G401.6 (cell line): ENCODE data around the gene PEX26.
"Not testable (repeated sequence)": the region's sequence is repeated elsewhere in the genome, so short reads cannot be mapped to it uniquely, and the experiment has no call there.

Source experiments
- FAIRE-seq: peaks from 2 replicates; lab custom pipeline; 2012; peaks lifted over from hg19 to GRCh38; lab: Jason Lieb, UNC

The PEX26 gene

DNA sequence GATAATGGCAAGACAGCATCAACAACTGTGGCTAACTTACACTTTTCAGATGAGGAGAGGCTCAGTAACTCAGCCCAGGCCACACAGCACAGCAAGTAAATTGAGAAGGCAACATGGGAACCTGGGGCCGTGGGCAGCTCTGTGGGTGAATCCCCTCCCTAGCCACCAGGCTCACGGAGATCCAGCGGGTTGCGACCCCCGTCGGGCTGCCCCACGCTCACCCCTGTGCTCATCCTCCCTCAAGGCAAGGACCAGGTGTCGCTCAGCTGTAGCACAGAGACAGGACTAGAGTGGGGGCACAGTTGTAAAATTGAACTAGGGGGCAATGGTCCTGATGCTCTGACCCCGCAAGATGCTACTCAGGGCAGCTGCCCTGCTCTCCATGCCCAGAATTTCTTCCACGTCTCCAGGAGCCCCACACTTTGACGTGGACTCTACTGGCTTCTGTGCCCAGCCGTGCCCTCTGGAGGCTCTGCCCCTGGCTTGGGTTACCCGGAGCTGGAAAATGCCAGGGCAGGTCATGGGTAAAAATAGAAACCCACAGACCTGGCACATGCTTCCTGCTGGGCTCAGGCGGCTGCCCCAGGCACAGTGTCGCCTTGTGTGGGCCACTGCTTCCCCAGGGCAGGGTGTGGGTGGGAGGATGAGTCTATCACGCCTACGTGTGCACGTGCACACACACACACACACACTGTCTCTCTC lies 41.8 kb downstream of the PEX26 start:
- FAIRE-seq: no peak

GRCh38 chr22:18120857-18121256 lies 43.1 kb downstream of the PEX26 start:
- FAIRE-seq: no peak

GRCh38 chr22:18121506-18121905 lies 43.7 kb downstream of the PEX26 start:
- FAIRE-seq: no peak

- FAIRE-seq: no peak
Measured at GRCh38 chr22:18121954-18122554, 44.3 kb downstream of the PEX26 start.

GRCh38 chr22:18123476-18124025 lies 45.8 kb downstream of the PEX26 start:
- FAIRE-seq: not testable (repeated sequence)

GRCh38 chr22:18126606-18127005 lies 48.8 kb downstream of the PEX26 start:
- FAIRE-seq: no peak

DNA sequence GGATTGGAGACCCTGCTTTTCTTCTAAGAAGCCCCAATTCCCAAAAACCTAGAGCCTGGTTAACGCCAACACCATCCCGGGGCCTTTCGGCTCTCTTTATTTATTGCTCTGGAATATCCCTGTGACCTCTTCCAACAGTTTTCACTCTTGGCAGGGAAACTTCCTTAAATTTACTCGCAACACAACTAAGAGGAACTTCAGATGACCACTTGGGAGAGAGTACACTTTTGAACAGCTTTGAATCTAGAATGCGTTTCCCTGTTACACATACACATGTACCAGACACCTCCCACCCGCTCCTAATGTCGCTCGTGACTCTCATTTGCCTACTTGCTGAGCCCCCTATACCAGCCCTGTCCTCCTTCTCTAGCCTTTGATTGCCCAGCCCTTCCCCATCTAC lies 52.2 kb downstream of the PEX26 start:
- FAIRE-seq: no peak

GRCh38 chr22:18130699-18131429 lies 53.1 kb downstream of the PEX26 start:
- FAIRE-seq: no peak

DNA sequence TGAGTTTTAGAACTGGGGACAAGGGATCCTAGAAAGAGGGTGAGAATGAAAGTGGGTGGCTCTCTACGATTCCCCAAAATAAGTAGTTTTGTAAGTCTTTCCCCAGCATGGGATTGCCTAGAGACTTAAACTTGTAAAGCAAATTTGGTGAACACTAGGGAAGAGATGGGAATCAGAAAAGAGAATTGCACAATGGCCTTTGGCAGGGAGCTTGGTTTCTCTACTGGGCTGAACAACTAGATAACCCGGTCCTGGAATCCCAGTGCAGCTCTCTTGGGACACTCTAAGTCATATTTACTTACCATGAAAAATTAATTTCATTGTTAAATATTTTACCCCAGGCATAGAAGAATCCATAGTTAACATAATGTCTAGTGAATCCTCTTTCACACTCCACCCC lies 55.7 kb downstream of the PEX26 start:
- FAIRE-seq: no peak

GRCh38 chr22:18136563-18137320 lies 59.0 kb downstream of the PEX26 start:
- FAIRE-seq: no peak

- not testable (repeated sequence) for FAIRE-seq
Measured at GRCh38 chr22:18141004-18141403, 63.2 kb downstream of the PEX26 start.

GRCh38 chr22:18144105-18144504 lies 66.3 kb downstream of the PEX26 start:
- FAIRE-seq: no peak

GRCh38 chr22:18145676-18146388 lies 68.0 kb downstream of the PEX26 start:
- no peak for FAIRE-seq

DNA sequence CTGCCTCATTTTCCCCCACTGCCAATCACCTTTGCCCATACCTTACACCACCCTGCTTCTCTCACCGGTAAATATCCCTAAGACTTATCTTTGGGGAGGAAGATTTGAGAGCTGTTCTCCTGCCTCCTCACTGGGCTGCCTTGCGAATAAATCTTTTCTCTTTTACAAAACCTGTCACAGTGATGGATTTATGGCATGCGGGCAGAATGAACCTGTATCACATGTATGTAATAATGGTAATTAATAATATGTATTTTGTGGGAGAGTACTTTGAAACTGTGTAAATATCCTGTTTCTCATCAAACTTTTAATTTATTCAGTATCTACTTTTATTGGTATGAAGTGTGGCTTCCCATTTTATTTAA lies 68.6 kb downstream of the PEX26 start:
- no peak for FAIRE-seq

DNA sequence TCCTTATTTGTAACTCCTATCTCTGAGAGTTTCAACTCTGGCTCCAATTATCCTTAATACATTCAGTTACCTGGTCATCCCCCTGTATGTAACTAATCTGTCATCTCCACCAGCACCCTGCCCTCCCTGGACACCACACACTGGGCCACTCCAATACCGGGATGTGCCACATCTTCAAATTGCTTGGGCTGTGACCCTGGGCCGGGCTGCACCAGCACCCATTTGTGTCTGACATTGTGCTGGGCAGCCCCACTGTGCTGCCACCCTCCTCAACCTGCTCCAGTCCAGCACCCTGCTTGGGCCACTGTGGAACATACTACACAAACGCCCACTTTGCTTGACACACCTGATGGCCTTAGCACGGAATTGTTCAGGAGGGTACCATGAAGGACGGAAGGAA lies 70.0 kb downstream of the PEX26 start:
- FAIRE-seq: no peak

GRCh38 chr22:18148293-18148965 lies 70.6 kb downstream of the PEX26 start:
- no peak for FAIRE-seq

DNA sequence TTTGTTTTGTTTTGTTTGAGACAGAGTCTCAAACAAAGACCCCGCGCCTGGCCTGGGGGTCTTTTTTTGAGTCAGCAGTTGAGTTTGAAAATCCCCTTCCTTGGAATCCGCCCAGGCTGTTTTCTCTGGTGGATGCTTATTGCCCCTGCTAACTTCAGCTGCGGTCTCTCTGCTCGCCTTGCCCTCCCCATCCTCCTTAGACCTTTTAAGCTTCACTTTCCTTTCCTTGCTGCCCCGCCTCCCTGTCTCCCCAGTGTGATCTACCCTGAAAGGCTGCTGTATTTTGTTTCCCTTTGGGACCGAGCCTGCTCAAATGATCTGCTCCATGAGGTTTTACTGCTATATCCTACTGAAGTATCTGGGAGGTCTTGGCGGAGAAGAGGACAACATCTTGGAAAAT lies 74.7 kb downstream of the PEX26 start:
- FAIRE-seq: no peak

DNA sequence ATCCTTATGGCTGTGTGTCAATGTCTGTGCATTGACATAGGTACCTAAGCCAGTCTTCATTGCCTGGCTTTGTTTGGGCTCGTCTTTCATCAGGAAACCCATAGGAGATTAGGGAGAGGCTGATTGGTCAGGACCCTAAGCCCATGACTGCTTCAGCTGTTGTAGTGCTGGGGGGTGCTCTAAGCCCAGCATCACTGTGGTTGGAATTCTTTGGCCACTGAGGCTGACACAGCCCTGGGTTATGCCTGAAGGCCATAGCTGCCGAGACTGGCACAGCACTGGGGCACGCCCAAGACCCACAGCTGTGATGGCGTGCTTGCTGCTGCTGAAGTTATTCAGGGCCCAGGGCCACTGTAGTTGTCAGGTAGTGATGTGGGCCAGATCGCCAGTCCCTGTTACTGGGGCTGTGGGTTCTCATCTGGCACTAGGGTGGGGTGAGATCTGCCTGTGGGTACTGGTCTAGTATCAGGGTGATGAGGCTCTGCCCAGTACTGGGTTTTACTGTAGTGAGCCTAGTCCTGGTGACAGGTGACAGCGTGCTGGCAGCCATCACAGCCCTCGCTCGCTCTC lies 77.1 kb downstream of the PEX26 start:
- no peak for FAIRE-seq
